ENCODE data around the gene APLP1. TPM values are rescaled to one million over a fixed set of nuclear protein-coding genes. Genes with fewer than 3 reads are reported as not detected.

Gene APLP1
- total and polyA plus RNA-seq, 2 of the 4 experiments (the other 2 are of a cell fraction), result 4.7 to 41.0 TPM

DNA sequence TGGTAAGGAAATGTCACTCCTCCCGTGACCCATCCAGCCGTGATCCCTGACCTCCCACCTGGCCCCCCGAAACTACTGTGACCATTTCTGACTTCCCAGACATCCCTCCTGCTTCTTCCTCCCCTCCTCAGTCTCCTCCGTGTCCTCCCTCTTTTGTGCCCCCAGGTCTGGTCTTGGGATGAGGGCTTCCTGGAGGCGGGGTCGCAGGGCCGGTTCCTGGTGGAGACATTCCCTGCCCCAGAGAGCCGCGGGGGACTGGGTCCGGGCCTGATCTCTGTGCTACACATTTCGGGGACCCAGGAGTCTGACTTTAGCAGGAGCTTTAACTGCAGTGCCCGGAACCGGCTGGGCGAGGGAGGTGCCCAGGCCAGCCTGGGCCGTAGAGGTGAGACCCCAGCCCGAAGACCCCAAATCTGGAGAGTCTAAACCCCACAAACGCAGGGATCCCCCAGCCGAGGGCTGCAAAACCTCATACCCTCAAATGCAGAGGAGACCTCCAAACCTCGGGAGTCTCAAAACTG lies 6.7 kb upstream of the APLP1 start:
- H2AFZ ChIP-seq (replicated peaks; ENCODE audit: low read length, poor library complexity), result no peak overlapping the region
- H3K56ac ChIP-seq (ENCODE audit: extremely low read depth, insufficient read depth, low read length), result no peak overlapping the region
- BruUV-seq (replicated peaks), result no TSS peak
- DNase-seq (no peak), ATAC-seq (ENCODE audit: low read depth) (no peak)
- ChIA-PET CTCF (no interaction called here), POLR2A (ENCODE audit: unreplicated experiment) (no interaction called here)
- no peaks in the 10 kb centered on the region for H3K79me1 ChIP-seq (ENCODE audit: low read depth in 1 of 2, low read length in 2 of 2)
- no peak overlapping the region for H2BK120ac ChIP-seq (ENCODE audit: low read depth, low read length)
- H3K4me2 ChIP-seq (ENCODE audit: low read depth, low read length), result no peak overlapping the region
- dilution Hi-C loops (cut with HindIII; ENCODE audit: low sequenced_read_pairs, unreplicated experiment), result no loop called here
- H3K4ac ChIP-seq (ENCODE audit: low read depth, low read length), result no peak overlapping the region
- no peaks in the 10 kb centered on the region; the same call in 1 of the 2 replicates for H4K20me1 ChIP-seq (ENCODE audit: insufficient read depth, low read length)
- no peak overlapping the region for H2BK15ac ChIP-seq (ENCODE audit: low read depth, low read length)
- no peak overlapping the region for H2AK9ac ChIP-seq (replicated peaks; ENCODE audit: low read depth, low read length, poor library complexity)
- no peaks in the 10 kb centered on the region for H3K9me1 ChIP-seq (ENCODE audit: insufficient read depth, low read length)
- no peak overlapping the region for H3K14ac ChIP-seq (replicated peaks; ENCODE audit: low read depth, low read length)
- H4K5ac ChIP-seq (ENCODE audit: low read depth, low read length), result no peak overlapping the region
- H3K27ac ChIP-seq (ENCODE audit: insufficient read depth, low read length), result no peak overlapping the region
- H3K23ac ChIP-seq (ENCODE audit: low read depth, low read length), result no peak overlapping the region
- in situ Hi-C loops (cut with MboI; ENCODE audit: low sequenced_read_pairs), result no loop called here
- no peak overlapping the region for H3K9ac ChIP-seq (ENCODE audit: low read depth, low read length)
- H4K91ac ChIP-seq (ENCODE audit: insufficient read depth, low read depth, low read length), result no peak overlapping the region
- no peak overlapping the region for H2AK5ac ChIP-seq (ENCODE audit: low read depth, low read length)
- intact Hi-C loops (cut with micrococcal nuclease), result no loop called here
- H3K9me3 ChIP-seq (ENCODE audit: control insufficient read depth, insufficient read depth, low read length), result no peaks in the 10 kb centered on the region
- H3K18ac ChIP-seq (ENCODE audit: low read depth, low read length), result no peak overlapping the region
- H2BK5ac ChIP-seq (ENCODE audit: low read depth, low read length, poor library complexity, severe bottlenecking), result no peak overlapping the region
- no peak overlapping the region for H3K4me3 ChIP-seq (ENCODE audit: insufficient read depth, low read depth, low read length)
- H3K4me1 ChIP-seq (ENCODE audit: control insufficient read depth, insufficient read depth, low read length), result no peaks in the 10 kb centered on the region; the same call in 1 of the 2 replicates
- peaks cover 66% of the 10 kb centered on the region for H3K27me3 ChIP-seq (ENCODE audit: control insufficient read depth, insufficient read depth, low read length)
- no peaks in the 10 kb centered on the region for H3K36me3 ChIP-seq (ENCODE audit: control insufficient read depth, insufficient read depth, low read length)
- 59% methylated on average over 8 of the region's 19 CpGs; no CpG with 5 or more reads in 1 of the 2 experiments for WGBS, 2 experiments (ENCODE audit: extremely low coverage in 2 of 2, insufficient read length in 1 of 2)
- H4K8ac ChIP-seq (ENCODE audit: low read depth in 2 of 2, low read length in 2 of 2), result no peak overlapping the region
- no peak for TF ChIP-seq NFE2L2 (IDR thresholded peaks at IDR 0.05; ENCODE audit: low read depth, low read length)
- no peak for TF ChIP-seq CHD1 (IDR thresholded peaks at IDR 0.05; ENCODE audit: low read depth, low read length)
- TF ChIP-seq RAD21 (IDR thresholded peaks at IDR 0.05; ENCODE audit: low read length), result no peak
- TF ChIP-seq SMC3 (IDR thresholded peaks at IDR 0.05; ENCODE audit: low read depth, low read length), result no peak
- TF ChIP-seq CEBPB (IDR thresholded peaks at IDR 0.05; ENCODE audit: low read depth, low read length), result no peak
- no peak for TF ChIP-seq MAFK (IDR thresholded peaks at IDR 0.05; ENCODE audit: low read depth, low read length)
- no peak for TF ChIP-seq POLR2A (IDR thresholded peaks at IDR 0.05; ENCODE audit: low read depth, low read length)
- no peak for TF ChIP-seq MAZ (IDR thresholded peaks at IDR 0.05; ENCODE audit: borderline replicate concordance, low read depth, low read length)
- no peak for TF ChIP-seq MXI1 (IDR thresholded peaks at IDR 0.05; ENCODE audit: borderline replicate concordance, low read depth, low read length)
- no peak overlapping the region for H2BK20ac ChIP-seq (ENCODE audit: low read depth, low read length)

Data from IMR-90 (cell line).